GM19463 (cell line): ENCODE measurements around the gene TRIM33.
"Not testable (repeated sequence)": the region's sequence is repeated elsewhere in the genome, so short reads cannot be mapped to it uniquely, and the experiment has no call there.

Experiments
- ATAC-seq: cut with Tn5 transposase; IDR thresholded peaks from one replicate; pipeline ENCODE4 v1.9.1; 2021; ENCODE audit warnings: mild to moderate bottlenecking, moderate library complexity; ENCODE audit not compliant: unreplicated experiment

Gene TRIM33

GRCh38 chr1:114363230-114363629 is 147.8 kb downstream of the TRIM33 start:
- ATAC-seq, result not testable (repeated sequence)

GRCh38 chr1:114359791-114360190 is 151.2 kb downstream of the TRIM33 start:
- no peak for ATAC-seq

- ATAC-seq, result no peak
Measured at GRCh38 chr1:114355240-114355639, 155.8 kb downstream of the TRIM33 start.

GRCh38 chr1:114353262-114353661 is 157.7 kb downstream of the TRIM33 start:
- ATAC-seq, result no peak

- ATAC-seq, result no peak
Measured at GRCh38 chr1:114352797-114353196, 158.2 kb downstream of the TRIM33 start.

- ATAC-seq, result no peak
Measured at GRCh38 chr1:114350731-114351445, 160.1 kb downstream of the TRIM33 start.

- ATAC-seq, result no peak
Measured at GRCh38 chr1:114349891-114350605, 161.0 kb downstream of the TRIM33 start.

- ATAC-seq, result no peak
Measured at GRCh38 chr1:114347431-114348209, 163.4 kb downstream of the TRIM33 start.

GRCh38 chr1:114346480-114347029 is 164.4 kb downstream of the TRIM33 start:
- peak; percentile 100 for ATAC-seq

- ATAC-seq, result peak; percentile 28
Measured at GRCh38 chr1:114345930-114346479, 165.0 kb downstream of the TRIM33 start.

GRCh38 chr1:114344656-114345055 is 166.3 kb downstream of the TRIM33 start:
- ATAC-seq, result no peak
